ENCODE data around the gene NFIA. TPM values are rescaled to one million over a fixed set of nuclear protein-coding genes. Genes with fewer than 3 reads are reported as not detected.

Gene NFIA
- total and polyA plus RNA-seq, 2 of the 13 experiments (the other 11 are each of a cell fraction or from before 2014, with no cell fraction given): 14.7 to 28.5 TPM

- no peak for TF ChIP-seq SOX6 (IDR thresholded peaks at IDR 0.05)
- peak; percentile 31; the same call in 1 of the 2 replicates for TF ChIP-seq SOX6 (CRISPR knock-in tag; IDR thresholded peaks at IDR 0.05)
Measured at GRCh38 chr1:61152066-61152465, 69.7 kb downstream of the NFIA start (continued).

- Histone ChIP-seq H3K9ac (ENCODE audit: insufficient read depth, low read depth, low read length) (no peak overlapping the region), H3K79me2 (ENCODE audit: insufficient read depth, low read length) (peaks cover 89% of the 10 kb centered on the region), H3K4me3 (replicated peaks in 1 of 3; ENCODE audit: insufficient read depth in 1 of 3, low read depth in 2 of 3, low read length in 3 of 3) (no peak overlapping the region), H2AFZ (ENCODE audit: low read length) (no peak overlapping the region), H3K4me2 (ENCODE audit: low read depth, low read length) (peak overlapping the region; percentile 26; the same call in 1 of the 2 replicates), H4K20me1 (ENCODE audit: insufficient read depth, low read length) (peaks cover 25% of the 10 kb centered on the region), H3K4me1 (ENCODE audit: insufficient read depth, low read length) (peaks cover 91% of the 10 kb centered on the region), H3K36me3 (replicated peaks in 1 of 2; ENCODE audit: control insufficient read depth in 1 of 2, insufficient read depth in 2 of 2, low read length in 2 of 2) (peaks cover 2 to 6% of the 10 kb centered on the region in 2 experiments; a peak in 2 of 5 replicates), H3K27ac (ENCODE audit: extremely low read length, insufficient read depth, low read length) (peak overlapping the region; percentile 48), H3K27me3 (ENCODE audit: control insufficient read depth in 1 of 2, insufficient read depth in 2 of 2, low read length in 2 of 2) (no peaks in the 10 kb centered on the region), H3K9me3 (ENCODE audit: low read length) (no peaks in the 10 kb centered on the region)
- in situ Hi-C loops (cut with HindIII; ENCODE audit: extremely low pct_ligation_motif_present, low pct_unique_long_range_greater_than_20kb) (no loop called here), intact Hi-C loops (cut with micrococcal nuclease; ENCODE audit: unreplicated experiment) (loop anchor here (10.0 kb wide), 1 partner anchor 98 kb away; no protein-coding TSS in a partner anchor)
- CTCF ChIA-PET (ENCODE audit: low intra/inter-chr PET ratio, low total read pairs): no interaction called here
- no TSS peak for BruUV-seq (replicated peaks)
- TF ChIP-seq TBX3 (IDR thresholded peaks at IDR 0.05; ENCODE audit: borderline replicate concordance) (no peak), GZF1 (CRISPR knock-in tag; IDR thresholded peaks at IDR 0.05) (no peak), SMC3 (IDR thresholded peaks at IDR 0.05; ENCODE audit: low read length) (peak; percentile 17; the same call in 1 of the 2 replicates), ZNF615 (CRISPR knock-in tag; IDR thresholded peaks at IDR 0.05; ENCODE audit: borderline replicate concordance) (no peak), SOX13 (IDR thresholded peaks at IDR 0.05) (no peak), SOX13 (CRISPR knock-in tag; conservative IDR thresholded peaks at IDR 0.05 in 1 of 2, IDR thresholded peaks at IDR 0.05 in 1 of 2) (peak in 1 of 2 experiments; percentile 16; a peak in 1 of 4 replicates), PRPF4 (IDR thresholded peaks at IDR 0.05; ENCODE audit: low read depth, low read length, poor library complexity, severe bottlenecking) (no peak), TAF15 (IDR thresholded peaks at IDR 0.05; ENCODE audit: low read depth, low read length, poor library complexity, severe bottlenecking) (no peak), NCOR1 (IDR thresholded peaks at IDR 0.05; ENCODE audit: borderline replicate concordance, low read length) (peak; percentile 9; the same call in 1 of the 2 replicates), ZGPAT (CRISPR knock-in tag; IDR thresholded peaks at IDR 0.05) (0 out of 2 replicates have a peak, but pooled peaks have one; percentile 4), STAG1 (CRISPR knock-in tag; IDR thresholded peaks at IDR 0.05) (0 out of 2 replicates have a peak, but pooled peaks have one; percentile 5)
- peak; percentile 50 for DNase-seq (ENCODE audit: low spot score)
- ATAC-seq: peak; percentile 20
- POLR2A ChIA-PET: no interaction called here
- FAIRE-seq: no peak
Measured at GRCh38 chr1:61152469-61153105, 70.2 kb downstream of the NFIA start.
